ENCODE results near the gene APBB2. TPM values are rescaled to one million over a fixed set of nuclear protein-coding genes. Genes with fewer than 3 reads are reported as not detected.

APBB2 gene
- total and polyA plus RNA-seq, 3 donors from 2014 or later = 19.7 to 77.9 (median 59.8) TPM

- intact Hi-C loops (cut with DNase I; ENCODE audit: low total_unique reads) = no loop called here
- TF ChIP-seq POLR2A (IDR thresholded peaks at IDR 0.05) (no peak), CTCF (IDR thresholded peaks at IDR 0.05) (no peak)
- Histone ChIP-seq H3K4me3 (no peak overlapping the region), H3K9me3 (no peaks in the 10 kb centered on the region), H3K27ac (no peak overlapping the region), H3K36me3 (ENCODE audit: low read depth, missing control alignments) (no peaks in the 10 kb centered on the region), H3K27me3 (no peaks in the 10 kb centered on the region), H3K4me1 (no peaks in the 10 kb centered on the region)
- WGBS, 2 donors = 30 to 45% methylated on average over 2 of the region's 2 CpGs
- DNase-seq = no peak
These were observed 202.0 kb downstream of the APBB2 start for GRCh38 chr4:41012293-41012692.

- no peaks in the 10 kb centered on the region for H3K36me3 ChIP-seq (ENCODE audit: low read depth, missing control alignments)
- H3K27me3 ChIP-seq = no peaks in the 10 kb centered on the region
- no peak for DNase-seq
- no peaks in the 10 kb centered on the region for H3K4me1 ChIP-seq
- no peak overlapping the region for H3K4me3 ChIP-seq
- intact Hi-C loops (cut with DNase I; ENCODE audit: low total_unique reads) = no loop called here
- no peaks in the 10 kb centered on the region for H3K9me3 ChIP-seq
- TF ChIP-seq POLR2A (IDR thresholded peaks at IDR 0.05) (no peak), CTCF (IDR thresholded peaks at IDR 0.05) (no peak)
- WGBS, 2 donors = 87 to 88% methylated on average over 3 of the region's 3 CpGs
- no peak overlapping the region for H3K27ac ChIP-seq
These were observed 204.9 kb downstream of the APBB2 start for GRCh38 chr4:41009411-41009810.

- Histone ChIP-seq H3K9me3 (no peaks in the 10 kb centered on the region), H3K27me3 (no peaks in the 10 kb centered on the region), H3K4me1 (no peaks in the 10 kb centered on the region), H3K27ac (no peak overlapping the region), H3K36me3 (ENCODE audit: low read depth, missing control alignments) (no peaks in the 10 kb centered on the region), H3K4me3 (no peak overlapping the region)
- TF ChIP-seq POLR2A (IDR thresholded peaks at IDR 0.05) = no peak
- no peak for TF ChIP-seq CTCF (IDR thresholded peaks at IDR 0.05)
- intact Hi-C loops (cut with DNase I; ENCODE audit: low total_unique reads) = no loop called here
- 87 to 99% methylated on average over 4 of the region's 4 CpGs for WGBS, 2 donors
- no peak for DNase-seq
These were observed 208.2 kb downstream of the APBB2 start for GRCh38 chr4:41006141-41006540.

- TF ChIP-seq POLR2A (IDR thresholded peaks at IDR 0.05) (no peak), CTCF (IDR thresholded peaks at IDR 0.05) (no peak)
- DNase-seq = no peak
- no peak overlapping the region for H3K27ac ChIP-seq
- intact Hi-C loops (cut with DNase I; ENCODE audit: low total_unique reads) = no loop called here
- WGBS, 2 donors = 85 to 93% methylated on average over 2 of the region's 2 CpGs
- H3K36me3 ChIP-seq (ENCODE audit: low read depth, missing control alignments) = no peaks in the 10 kb centered on the region
- no peaks in the 10 kb centered on the region for H3K4me1 ChIP-seq
- H3K4me3 ChIP-seq = no peak overlapping the region
- no peaks in the 10 kb centered on the region for H3K27me3 ChIP-seq
- H3K9me3 ChIP-seq = no peaks in the 10 kb centered on the region
These were observed 212.0 kb downstream of the APBB2 start for GRCh38 chr4:41002309-41002708.

DNA sequence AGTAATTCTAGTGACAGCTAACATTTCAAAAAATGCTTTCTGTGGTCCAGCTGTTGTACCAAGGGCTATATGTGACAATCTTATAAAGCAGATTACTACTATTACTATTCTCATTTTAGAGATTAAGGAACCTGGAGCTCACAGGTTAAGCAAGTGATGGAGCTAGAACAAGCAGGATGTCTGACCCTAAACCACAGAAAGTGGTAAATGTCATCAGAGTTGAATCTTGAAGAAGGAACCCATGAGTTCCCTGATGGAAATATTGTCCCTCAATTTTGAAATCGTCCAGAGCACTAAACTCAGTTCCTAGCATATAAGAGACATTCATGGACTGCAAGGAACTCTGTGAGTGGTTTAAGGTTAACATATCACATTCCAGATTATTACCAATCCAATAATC lies 214.0 kb downstream of the APBB2 start:
- H3K27me3 ChIP-seq = no peaks in the 10 kb centered on the region
- H3K4me3 ChIP-seq = no peak overlapping the region
- WGBS, 2 donors = 91 to 94% methylated on average over 1 of the region's 1 CpG
- TF ChIP-seq CTCF (IDR thresholded peaks at IDR 0.05) = no peak
- TF ChIP-seq POLR2A (IDR thresholded peaks at IDR 0.05) = no peak
- H3K4me1 ChIP-seq = no peaks in the 10 kb centered on the region
- DNase-seq = no peak
- no peaks in the 10 kb centered on the region for H3K9me3 ChIP-seq
- H3K27ac ChIP-seq = no peak overlapping the region
- intact Hi-C loops (cut with DNase I; ENCODE audit: low total_unique reads) = no loop called here
- H3K36me3 ChIP-seq (ENCODE audit: low read depth, missing control alignments) = no peaks in the 10 kb centered on the region
